ENCODE results near the gene COX10. TPM values are rescaled to one million over a fixed set of nuclear protein-coding genes. Genes with fewer than 3 reads are reported as not detected.

COX10 gene
- polyA plus RNA-seq, 1 donor (not counting 4 experiments of a cell fraction or from before 2014, with no cell fraction given), result 14.3 TPM

DNA sequence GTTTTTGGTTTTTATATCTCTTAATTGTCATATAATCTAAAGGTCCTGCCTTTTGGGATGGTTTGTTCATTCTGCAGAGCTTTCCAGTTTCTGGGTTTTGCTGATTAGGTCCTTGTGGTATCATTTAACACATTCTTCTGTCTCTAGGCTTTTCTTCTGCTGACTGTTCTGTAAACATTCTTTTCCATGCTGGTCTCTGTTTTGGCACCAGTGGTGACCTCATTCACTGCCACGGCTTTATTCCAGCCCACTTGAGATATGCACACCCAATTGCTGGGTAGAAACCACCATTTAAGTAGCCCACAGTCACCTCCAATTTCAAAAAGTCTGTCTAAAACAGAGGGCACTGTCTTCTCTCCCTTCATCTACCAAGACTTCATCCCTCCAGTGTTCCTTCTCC is 31.1 kb upstream of the COX10 start:
- Histone ChIP-seq H2AFZ (ENCODE audit: control insufficient read depth, low read length) (no peak overlapping the region), H3K9ac (ENCODE audit: control insufficient read depth, extremely low read depth, insufficient read depth, low read length) (no peak overlapping the region), H3K27me3 (ENCODE audit: control insufficient read depth, extremely low read depth, insufficient read depth, low read length) (no peaks in the 10 kb centered on the region), H3K4me3 (ENCODE audit: control insufficient read depth in 2 of 3, extremely low read depth in 1 of 3, insufficient read depth in 2 of 3, low read depth in 1 of 3, low read length in 3 of 3) (no peak overlapping the region), H3K36me3 (ENCODE audit: control insufficient read depth in 2 of 2, extremely low read depth in 1 of 2, insufficient read depth in 2 of 2, low read length in 2 of 2) (peaks cover 2 to 5% of the 10 kb centered on the region in 2 experiments), H3K79me2 (ENCODE audit: control insufficient read depth, insufficient read depth, low read length) (no peaks in the 10 kb centered on the region), H3K9me3 (ENCODE audit: control insufficient read depth, low read depth, low read length) (no peaks in the 10 kb centered on the region), H3K27ac (ENCODE audit: control insufficient read depth, insufficient read depth, low read length) (no peak overlapping the region), H3K4me1 (ENCODE audit: control insufficient read depth, extremely low read depth, insufficient read depth, low read length) (no peaks in the 10 kb centered on the region), H4K20me1 (ENCODE audit: control insufficient read depth, extremely low read depth, insufficient read depth, low read length) (no peaks in the 10 kb centered on the region), H3K4me2 (ENCODE audit: control insufficient read depth, extremely low read depth, insufficient read depth, low read depth, low read length) (no peak overlapping the region), H3K9me1 (ENCODE audit: control insufficient read depth, extremely low read depth, insufficient read depth, low read length) (no peaks in the 10 kb centered on the region)
- TF ChIP-seq, protein P1, sequence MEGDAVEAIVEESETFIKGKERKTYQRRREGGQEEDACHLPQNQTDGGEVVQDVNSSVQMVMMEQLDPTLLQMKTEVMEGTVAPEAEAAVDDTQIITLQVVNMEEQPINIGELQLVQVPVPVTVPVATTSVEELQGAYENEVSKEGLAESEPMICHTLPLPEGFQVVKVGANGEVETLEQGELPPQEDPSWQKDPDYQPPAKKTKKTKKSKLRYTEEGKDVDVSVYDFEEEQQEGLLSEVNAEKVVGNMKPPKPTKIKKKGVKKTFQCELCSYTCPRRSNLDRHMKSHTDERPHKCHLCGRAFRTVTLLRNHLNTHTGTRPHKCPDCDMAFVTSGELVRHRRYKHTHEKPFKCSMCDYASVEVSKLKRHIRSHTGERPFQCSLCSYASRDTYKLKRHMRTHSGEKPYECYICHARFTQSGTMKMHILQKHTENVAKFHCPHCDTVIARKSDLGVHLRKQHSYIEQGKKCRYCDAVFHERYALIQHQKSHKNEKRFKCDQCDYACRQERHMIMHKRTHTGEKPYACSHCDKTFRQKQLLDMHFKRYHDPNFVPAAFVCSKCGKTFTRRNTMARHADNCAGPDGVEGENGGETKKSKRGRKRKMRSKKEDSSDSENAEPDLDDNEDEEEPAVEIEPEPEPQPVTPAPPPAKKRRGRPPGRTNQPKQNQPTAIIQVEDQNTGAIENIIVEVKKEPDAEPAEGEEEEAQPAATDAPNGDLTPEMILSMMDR (optimal IDR thresholded peaks at IDR 0.05 in 1 of 3, IDR thresholded peaks at IDR 0.05 in 1 of 3, conservative IDR thresholded peaks at IDR 0.05 in 1 of 3; ENCODE audit: extremely low read depth in 1 of 3, insufficient read depth in 2 of 3, low read length in 3 of 3), result no peak
- TF ChIP-seq EZH2 (IDR thresholded peaks at IDR 0.05; ENCODE audit: low read length), result no peak
- dilution Hi-C loops (cut with MboI; ENCODE audit: extremely low pct_ligation_motif_present, low sequenced_read_pairs), result no loop called here
- no peak for DNase-seq (ENCODE audit: low read depth, low spot score)
- no peak for FAIRE-seq

DNA sequence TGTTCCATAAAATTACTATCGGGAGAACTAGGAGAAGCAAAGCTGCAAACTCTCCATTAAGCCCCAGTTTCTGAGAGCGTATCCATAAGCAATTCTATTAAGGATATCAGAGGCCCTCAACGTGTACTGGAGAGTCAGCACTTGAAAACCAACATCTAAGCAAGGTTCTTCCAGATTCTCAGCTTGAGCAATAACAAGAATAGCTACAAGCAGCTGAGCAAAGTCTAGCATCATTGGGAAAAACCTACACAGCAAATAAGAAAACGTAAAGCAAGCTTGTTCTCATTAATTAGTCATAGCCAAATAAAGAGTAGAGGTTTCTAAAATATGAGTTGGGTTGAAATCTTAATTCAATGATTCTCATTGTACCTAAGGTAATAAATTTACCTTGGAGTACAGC is 26.9 kb upstream of the COX10 start:
- H3K27me3 ChIP-seq (ENCODE audit: control insufficient read depth, extremely low read depth, insufficient read depth, low read length), result no peaks in the 10 kb centered on the region
- H3K4me3 ChIP-seq (ENCODE audit: control insufficient read depth in 2 of 3, extremely low read depth in 1 of 3, insufficient read depth in 2 of 3, low read depth in 1 of 3, low read length in 3 of 3), result no peak overlapping the region
- FAIRE-seq (no peak), DNase-seq (ENCODE audit: low read depth, low spot score) (no peak)
- no peak for TF ChIP-seq EZH2 (IDR thresholded peaks at IDR 0.05; ENCODE audit: low read length)
- TF ChIP-seq, protein P1 (optimal IDR thresholded peaks at IDR 0.05 in 1 of 3, IDR thresholded peaks at IDR 0.05 in 1 of 3, conservative IDR thresholded peaks at IDR 0.05 in 1 of 3; ENCODE audit: extremely low read depth in 1 of 3, insufficient read depth in 2 of 3, low read length in 3 of 3), result no peak
- no peak overlapping the region for H2AFZ ChIP-seq (ENCODE audit: control insufficient read depth, low read length)
- dilution Hi-C loops (cut with MboI; ENCODE audit: extremely low pct_ligation_motif_present, low sequenced_read_pairs), result no loop called here
- H3K9me3 ChIP-seq (ENCODE audit: control insufficient read depth, low read depth, low read length), result no peaks in the 10 kb centered on the region
- H3K9me1 ChIP-seq (ENCODE audit: control insufficient read depth, extremely low read depth, insufficient read depth, low read length), result no peaks in the 10 kb centered on the region
- H3K9ac ChIP-seq (ENCODE audit: control insufficient read depth, extremely low read depth, insufficient read depth, low read length), result no peak overlapping the region
- peaks cover 2% of the 10 kb centered on the region for H3K79me2 ChIP-seq (ENCODE audit: control insufficient read depth, insufficient read depth, low read length)
- no peaks in the 10 kb centered on the region for H3K4me1 ChIP-seq (ENCODE audit: control insufficient read depth, extremely low read depth, insufficient read depth, low read length)
- no peak overlapping the region for H3K27ac ChIP-seq (ENCODE audit: control insufficient read depth, insufficient read depth, low read length)
- no peak overlapping the region for H3K4me2 ChIP-seq (ENCODE audit: control insufficient read depth, extremely low read depth, insufficient read depth, low read depth, low read length)
- H3K36me3 ChIP-seq (ENCODE audit: control insufficient read depth in 2 of 2, extremely low read depth in 1 of 2, insufficient read depth in 2 of 2, low read length in 2 of 2), result no peaks in the 10 kb centered on the region
- H4K20me1 ChIP-seq (ENCODE audit: control insufficient read depth, extremely low read depth, insufficient read depth, low read length), result no peaks in the 10 kb centered on the region

Data from keratinocyte (primary cell).